Stimulated activated CD4-positive, alpha-beta T cell treated with anti-CD3 and anti-CD28 coated beads, TNF-alpha, amount 100 ng/mL, for 4 hours (primary cell): Measurements from ENCODE around the gene HMGCS1.
"Not testable (repeated sequence)": the region's sequence is repeated elsewhere in the genome, so short reads cannot be mapped to it uniquely, and the experiment has no call there.

Experiments
- DNase-seq, 3 experiments: peaks; one replicate each; pipeline ENCODE4 v3.0.0-alpha.2; 2020; ENCODE audit warnings: low read depth in 3 of 3

HMGCS1 gene

GRCh38 chr5:43313035-43313853 lies at the start of gene HMGCS1:
Gene HMGCS1 (minus strand): TSS chr5:43313412. CDS start chr5:43298965, 14,447 bp downstream.
- peak; percentile 93 to 97 (median 96) for DNase-seq

DNA sequence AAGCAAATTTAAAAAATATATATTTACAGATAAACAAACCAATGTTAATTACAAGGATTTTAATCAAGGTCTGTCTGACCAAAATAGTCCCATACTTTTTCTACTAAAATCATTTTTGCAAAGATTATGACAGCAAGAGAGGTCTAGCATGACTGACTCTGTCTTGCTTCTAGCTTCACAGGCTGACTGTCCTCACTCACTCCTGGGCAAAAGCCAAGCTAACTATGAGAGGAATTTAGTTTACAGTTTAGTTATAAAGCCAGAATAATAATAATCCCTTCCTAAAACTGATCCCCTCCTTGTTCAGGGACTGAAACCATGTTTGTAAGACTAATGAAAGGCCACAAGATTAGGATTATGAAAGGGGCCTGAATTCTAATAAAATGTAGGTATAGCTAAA lies 45.5 kb upstream of the HMGCS1 start:
- no peak for DNase-seq

- no peak for DNase-seq
Observed at GRCh38 chr5:43358301-43358700, 45.1 kb upstream of the HMGCS1 start.

- no peak for DNase-seq
Observed at GRCh38 chr5:43357878-43358281, 44.7 kb upstream of the HMGCS1 start.

- no peak for DNase-seq
Observed at GRCh38 chr5:43357067-43357466, 43.9 kb upstream of the HMGCS1 start.

GRCh38 chr5:43354774-43355173 lies 41.6 kb upstream of the HMGCS1 start:
- no peak for DNase-seq

DNA sequence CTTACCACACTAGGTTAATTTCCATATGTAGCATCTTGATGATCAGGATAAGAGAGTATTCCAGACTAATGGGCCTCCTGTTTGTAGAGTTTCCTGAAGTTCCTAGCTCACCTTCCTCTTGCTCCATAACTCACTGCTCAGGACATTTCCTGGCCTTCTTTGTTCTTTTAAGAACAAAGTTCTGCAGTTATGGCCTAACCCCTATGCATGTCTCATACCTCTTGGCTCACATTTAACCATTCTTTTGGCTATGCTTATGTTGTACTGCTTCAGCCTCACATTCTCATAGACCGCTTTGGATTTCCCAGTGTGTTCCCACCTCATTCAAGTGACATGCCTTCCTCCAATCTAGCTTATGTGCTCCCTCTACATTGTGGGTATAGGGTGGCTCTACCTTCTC lies 40.5 kb upstream of the HMGCS1 start:
- no peak for DNase-seq

DNA sequence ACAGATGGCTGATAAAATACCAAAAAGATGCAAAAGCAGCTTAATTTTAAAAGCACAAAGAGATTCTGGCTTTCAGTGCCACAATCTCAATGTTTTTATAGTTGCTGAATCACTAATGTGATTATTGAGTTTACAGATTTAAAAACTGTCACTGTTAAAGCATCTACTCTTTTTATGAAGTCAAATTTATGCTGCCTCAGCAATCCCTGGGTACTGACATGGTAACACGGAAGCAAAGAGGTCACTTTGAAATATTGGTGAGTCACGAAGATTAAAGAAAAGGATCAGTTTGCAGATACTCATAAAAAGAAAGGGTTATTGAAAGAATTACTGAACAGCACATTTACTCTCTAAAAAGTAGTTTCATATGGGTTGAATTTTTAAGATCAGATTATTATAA lies 39.7 kb upstream of the HMGCS1 start:
- no peak for DNase-seq

DNA sequence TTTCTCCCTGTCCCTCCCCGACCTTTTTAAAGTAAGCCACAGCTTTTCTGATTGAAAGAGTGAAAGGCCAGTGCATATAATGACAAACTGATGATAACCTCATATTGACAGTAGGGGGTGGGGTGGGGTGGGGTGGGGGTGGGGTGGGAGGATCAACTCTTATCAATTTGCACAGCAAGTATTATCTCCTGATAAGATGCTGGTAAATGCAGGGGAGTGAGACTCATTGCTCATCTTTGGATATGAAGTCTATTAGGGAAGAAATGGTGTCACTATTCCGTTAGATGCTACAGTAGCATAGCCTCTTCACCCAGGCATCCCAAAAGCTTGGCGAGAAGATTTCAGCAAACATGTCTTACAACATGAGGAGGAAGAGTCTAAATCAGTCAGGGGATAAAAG lies 38.9 kb upstream of the HMGCS1 start:
- no peak for DNase-seq

- DNase-seq = no peak
Observed at GRCh38 chr5:43348861-43349363, 35.7 kb upstream of the HMGCS1 start.

DNA sequence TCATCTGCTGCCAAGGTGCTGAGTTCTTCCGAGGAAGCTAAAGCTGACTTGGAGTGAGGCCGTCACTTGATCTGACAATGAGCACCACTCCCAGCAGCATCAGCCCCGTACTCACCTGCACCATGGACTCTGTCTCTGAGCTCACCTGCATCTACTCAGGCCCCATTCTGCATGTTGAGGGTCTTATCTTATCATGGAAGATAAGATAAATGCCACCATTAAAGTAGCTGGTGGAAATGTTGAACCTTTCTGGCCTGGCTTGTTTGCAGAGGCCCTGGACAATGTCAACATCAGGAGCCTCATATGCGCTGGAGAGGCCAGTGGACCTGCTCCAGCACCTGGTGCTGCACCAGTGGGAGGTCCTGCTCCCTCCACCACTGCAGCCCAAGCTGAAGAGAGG lies 35.0 kb upstream of the HMGCS1 start:
- no peak for DNase-seq

GRCh38 chr5:43338862-43339261 lies 25.6 kb upstream of the HMGCS1 start:
- DNase-seq = no peak

DNA sequence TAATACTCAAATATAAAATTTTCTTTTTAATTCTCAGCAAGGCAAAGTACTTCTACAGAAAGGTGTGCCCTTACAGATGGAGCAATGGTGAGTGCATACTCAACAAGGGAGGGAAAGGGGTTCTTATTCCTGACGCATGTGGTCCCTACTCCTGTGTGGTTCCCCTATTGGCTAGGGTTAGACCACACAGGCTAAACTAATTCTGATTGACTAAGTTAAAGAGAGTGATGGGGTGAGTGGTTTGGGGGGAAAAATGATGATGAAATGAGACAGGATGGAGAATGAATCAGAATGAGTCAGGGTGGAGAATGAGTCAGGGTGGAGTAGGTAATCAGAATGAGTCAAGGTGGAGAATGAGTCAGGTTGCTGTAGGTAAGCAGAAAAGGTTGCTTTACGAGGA lies 22.9 kb upstream of the HMGCS1 start:
- no peak for DNase-seq

DNA sequence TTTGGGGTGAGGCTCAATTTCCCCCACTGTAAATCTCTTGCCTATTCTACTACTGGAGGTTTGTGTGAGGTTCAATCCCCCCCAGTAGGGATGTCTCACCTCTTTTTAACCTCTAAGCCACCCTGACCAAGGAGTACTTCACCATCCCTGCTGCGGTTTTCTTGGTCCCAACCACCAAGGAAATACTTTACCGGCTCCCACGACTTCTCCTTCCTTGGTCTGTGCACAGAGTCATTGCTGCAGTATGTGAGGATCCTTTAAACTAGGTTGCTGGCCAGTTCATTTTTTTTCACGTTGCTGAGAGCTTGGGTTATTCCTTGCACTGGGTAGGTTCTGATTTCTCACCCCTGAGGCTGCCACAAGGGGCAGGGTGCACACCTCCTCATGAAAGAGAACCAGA lies 22.5 kb upstream of the HMGCS1 start:
- DNase-seq = no peak

- DNase-seq = no peak
Observed at GRCh38 chr5:43332401-43332800, 19.2 kb upstream of the HMGCS1 start.

- DNase-seq = not testable (repeated sequence)
Observed at GRCh38 chr5:43325624-43326023, 12.4 kb upstream of the HMGCS1 start.

GRCh38 chr5:43323488-43323887 lies 10.3 kb upstream of the HMGCS1 start:
- not testable (repeated sequence) for DNase-seq

DNA sequence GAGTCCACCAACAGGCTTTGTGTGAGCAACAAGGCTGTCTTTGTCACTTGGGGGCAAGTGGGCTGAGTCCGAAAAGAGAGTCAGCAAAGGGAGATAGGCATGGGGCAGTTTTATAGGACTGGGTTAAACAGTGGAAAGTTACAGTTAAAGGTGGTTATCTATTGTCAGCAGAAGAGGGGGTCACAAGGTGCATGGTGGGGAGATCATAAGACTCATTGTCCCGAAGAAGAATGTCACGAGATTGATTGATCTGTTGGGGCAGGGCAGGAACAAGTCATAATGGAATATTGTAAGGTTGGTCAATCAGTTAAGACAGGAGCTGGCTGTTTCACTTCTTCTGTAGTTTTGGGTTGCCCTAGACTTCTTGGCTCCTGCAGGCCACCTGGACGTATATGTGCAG lies 7.6 kb upstream of the HMGCS1 start:
- DNase-seq = no peak

GRCh38 chr5:43316421-43316820 lies 3.2 kb upstream of the HMGCS1 start:
- DNase-seq = no peak

DNA sequence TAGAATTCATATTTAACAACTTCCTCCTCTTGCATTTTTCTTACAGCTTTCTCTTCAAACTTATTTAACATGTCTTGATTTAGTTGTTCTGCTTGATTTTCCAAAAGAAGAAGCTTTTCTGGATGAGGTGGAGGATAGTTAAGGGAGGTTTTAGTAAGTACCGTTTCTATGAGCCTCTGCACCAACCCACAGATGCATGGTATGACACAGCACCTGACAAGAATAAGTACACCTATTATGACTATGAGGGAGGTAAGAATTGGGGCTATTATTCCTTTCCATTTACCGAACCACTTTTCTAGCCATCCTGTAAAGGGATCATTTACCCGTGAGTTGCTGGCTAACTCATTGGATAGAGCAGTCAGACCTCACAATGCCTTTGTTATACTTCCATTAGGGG lies 2.5 kb upstream of the HMGCS1 start:
- no peak for DNase-seq

- no peak for DNase-seq
Observed at GRCh38 chr5:43315263-43315662, 2.1 kb upstream of the HMGCS1 start.

DNA sequence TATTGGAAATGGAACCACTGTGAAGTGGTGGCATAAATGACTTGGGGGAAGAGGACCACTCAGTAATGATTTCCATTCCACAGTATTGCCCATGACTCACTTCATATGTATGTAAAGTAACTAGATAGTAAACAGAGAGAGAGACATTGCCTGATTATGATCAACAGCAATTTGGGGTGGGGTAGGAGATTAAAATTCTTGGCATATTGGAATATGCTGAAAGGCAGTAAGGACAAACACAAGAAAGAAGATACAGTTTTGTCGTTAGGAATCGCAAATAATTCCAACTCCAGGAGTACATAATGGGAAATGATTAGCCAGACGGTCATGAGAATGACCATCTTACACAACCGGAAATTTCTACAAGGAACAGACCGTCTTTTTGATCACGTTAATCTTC lies 1.5 kb upstream of the HMGCS1 start:
- DNase-seq = no peak

- DNase-seq = no peak
Observed at GRCh38 chr5:43313854-43314457, 744 bp upstream of the HMGCS1 start.
